Measurements from ENCODE around the gene OR2T29. TPM values are rescaled to one million over a fixed set of nuclear protein-coding genes. Genes with fewer than 3 reads are reported as not detected.

Gene OR2T29
- total and polyA plus RNA-seq, 2 of the 13 experiments (the other 11 are each of a cell fraction or from before 2014, with no cell fraction given), result not detected

GRCh38 chr1:248596615-248597014 lies 34.0 kb upstream of the OR2T29 start:
- Histone ChIP-seq H3K79me2 (ENCODE audit: insufficient read depth, low read length) (no peaks in the 10 kb centered on the region), H4K20me1 (ENCODE audit: insufficient read depth, low read length) (no peaks in the 10 kb centered on the region), H3K27ac (ENCODE audit: extremely low read length, insufficient read depth, low read length) (no peak overlapping the region), H3K27me3 (ENCODE audit: control insufficient read depth in 1 of 2, insufficient read depth in 2 of 2, low read length in 2 of 2) (no peaks in the 10 kb centered on the region), H3K9me3 (ENCODE audit: low read length) (no peaks in the 10 kb centered on the region), H3K4me1 (ENCODE audit: insufficient read depth, low read length) (no peaks in the 10 kb centered on the region), H3K4me2 (ENCODE audit: low read depth, low read length) (no peak overlapping the region), H3K36me3 (replicated peaks in 1 of 2; ENCODE audit: control insufficient read depth in 1 of 2, insufficient read depth in 2 of 2, low read length in 2 of 2) (no peaks in the 10 kb centered on the region), H3K9ac (ENCODE audit: insufficient read depth, low read depth, low read length) (no peak overlapping the region), H3K4me3 (replicated peaks in 1 of 3; ENCODE audit: insufficient read depth in 1 of 3, low read depth in 2 of 3, low read length in 3 of 3) (no peak overlapping the region), H2AFZ (ENCODE audit: low read length) (no peak overlapping the region)
- in situ Hi-C loops (cut with HindIII; ENCODE audit: extremely low pct_ligation_motif_present, low pct_unique_long_range_greater_than_20kb) (no loop called here), intact Hi-C loops (cut with micrococcal nuclease; ENCODE audit: unreplicated experiment) (no loop called here)
- ChIA-PET POLR2A (no interaction called here), CTCF (ENCODE audit: low intra/inter-chr PET ratio, low total read pairs) (no interaction called here)
- ATAC-seq (no peak), DNase-seq (ENCODE audit: low spot score) (no peak), FAIRE-seq (no peak)
- 0% methylated on average over 2 of the region's 2 CpGs for WGBS (ENCODE audit: low lambda C conversion rate)
- BruUV-seq (replicated peaks), result no TSS peak
- no peak for TF ChIP-seq ARNT (IDR thresholded peaks at IDR 0.05)
- no peak for TF ChIP-seq MNT (IDR thresholded peaks at IDR 0.05)
- TF ChIP-seq NFKBIZ (CRISPR knock-in tag; IDR thresholded peaks at IDR 0.05), result no peak
- TF ChIP-seq HDAC1 (CRISPR knock-in tag; IDR thresholded peaks at IDR 0.05), result no peak

GRCh38 chr1:248593226-248593625 lies 30.7 kb upstream of the OR2T29 start:
- no peaks in the 10 kb centered on the region for H3K9me3 ChIP-seq (ENCODE audit: low read length)
- no peak for FAIRE-seq
- 1% methylated on average over 5 of the region's 5 CpGs for WGBS (ENCODE audit: low lambda C conversion rate)
- no peak for DNase-seq (ENCODE audit: low spot score)
- no peak overlapping the region for H2AFZ ChIP-seq (ENCODE audit: low read length)
- no peaks in the 10 kb centered on the region for H3K4me1 ChIP-seq (ENCODE audit: insufficient read depth, low read length)
- CTCF ChIA-PET (ENCODE audit: low intra/inter-chr PET ratio, low total read pairs), result no interaction called here
- in situ Hi-C loops (cut with HindIII; ENCODE audit: extremely low pct_ligation_motif_present, low pct_unique_long_range_greater_than_20kb), result no loop called here
- H3K9ac ChIP-seq (ENCODE audit: insufficient read depth, low read depth, low read length), result no peak overlapping the region
- H3K4me3 ChIP-seq (replicated peaks in 1 of 3; ENCODE audit: insufficient read depth in 1 of 3, low read depth in 2 of 3, low read length in 3 of 3), result no peak overlapping the region
- H4K20me1 ChIP-seq (ENCODE audit: insufficient read depth, low read length), result no peaks in the 10 kb centered on the region
- no peak for ATAC-seq
- intact Hi-C loops (cut with micrococcal nuclease; ENCODE audit: unreplicated experiment), result no loop called here
- H3K27me3 ChIP-seq (ENCODE audit: control insufficient read depth in 1 of 2, insufficient read depth in 2 of 2, low read length in 2 of 2), result no peaks in the 10 kb centered on the region
- no peaks in the 10 kb centered on the region for H3K79me2 ChIP-seq (ENCODE audit: insufficient read depth, low read length)
- H3K4me2 ChIP-seq (ENCODE audit: low read depth, low read length), result no peak overlapping the region
- BruUV-seq (replicated peaks), result no TSS peak
- POLR2A ChIA-PET, result no interaction called here
- TF ChIP-seq PCBP2 (optimal IDR thresholded peaks at IDR 0.05; ENCODE audit: low read depth, low read length, poor library complexity, severe bottlenecking), result no peak
- no peak for TF ChIP-seq BRF2 (CRISPR knock-in tag; IDR thresholded peaks at IDR 0.05)
- no peak for TF ChIP-seq ZMYM4 (CRISPR knock-in tag; IDR thresholded peaks at IDR 0.05)
- TF ChIP-seq ARHGAP35 (CRISPR knock-in tag; IDR thresholded peaks at IDR 0.05; ENCODE audit: borderline replicate concordance), result no peak
- TF ChIP-seq PPARG (CRISPR knock-in tag; conservative IDR thresholded peaks at IDR 0.05), result no peak
- H3K27ac ChIP-seq (ENCODE audit: extremely low read length, insufficient read depth, low read length), result no peak overlapping the region
- no peaks in the 10 kb centered on the region for H3K36me3 ChIP-seq (replicated peaks in 1 of 2; ENCODE audit: control insufficient read depth in 1 of 2, insufficient read depth in 2 of 2, low read length in 2 of 2)
